LHCN-M2 (cell line): ENCODE results near the gene MS4A14. TPM values are rescaled to one million over a fixed set of nuclear protein-coding genes. Genes with fewer than 3 reads are reported as not detected.
"Not testable (repeated sequence)": the region's sequence is repeated elsewhere in the genome, so short reads cannot be mapped to it uniquely, and the experiment has no call there.

Source experiments
- DNase-seq: peaks from one replicate; pipeline ENCODE4 v3.0.0-alpha.2; 2012; ENCODE audit warnings: low read depth
- total RNA-seq: library from RNA; depleted of rRNA; stranded (reverse); fragments of >200 nt; gene quantifications from 2 replicates; pipeline ENCODE4 v1.2.3, GENCODE V29; 2014

The MS4A14 gene
- total RNA-seq, 1 experiment from 2014 or later = 0.11 TPM

GRCh38 chr11:60389279-60389910, 6.9 kb upstream of the MS4A14 start:
- no peak for DNase-seq

GRCh38 chr11:60390419-60390818, 5.8 kb upstream of the MS4A14 start:
- DNase-seq = no peak

GRCh38 chr11:60392361-60392760, 3.9 kb upstream of the MS4A14 start:
- DNase-seq = no peak

GRCh38 chr11:60393016-60393415, 3.2 kb upstream of the MS4A14 start:
- no peak for DNase-seq

GRCh38 chr11:60394666-60395380, 1.4 kb upstream of the MS4A14 start:
- DNase-seq = no peak

- no peak for DNase-seq
Measured at GRCh38 chr11:60396799-60397198, 540 bp downstream of the MS4A14 start.

- DNase-seq = no peak
Measured at GRCh38 chr11:60420015-60420414, 23.8 kb downstream of the MS4A14 start.

GRCh38 chr11:60422609-60423008, 26.4 kb downstream of the MS4A14 start:
- DNase-seq = no peak

- DNase-seq = peak; percentile 69
Measured at GRCh38 chr11:60428517-60428916, 32.3 kb downstream of the MS4A14 start.

- DNase-seq = no peak
Measured at GRCh38 chr11:60429272-60429671, 33.0 kb downstream of the MS4A14 start, which contains the start of gene MS4A5. TSS of gene MS4A5 (plus strand) at chr11:60429572. CDS start at chr11:60429675, 103 bp downstream.

- DNase-seq = no peak
Measured at GRCh38 chr11:60431251-60431650, 35.0 kb downstream of the MS4A14 start.

GRCh38 chr11:60433401-60433800, 37.1 kb downstream of the MS4A14 start:
- DNase-seq = no peak

GRCh38 chr11:60447070-60447469, 50.8 kb downstream of the MS4A14 start:
- no peak for DNase-seq

- no peak for DNase-seq
Measured at GRCh38 chr11:60447846-60448245, 51.6 kb downstream of the MS4A14 start.

GRCh38 chr11:60451185-60451584, 54.9 kb downstream of the MS4A14 start:
- not testable (repeated sequence) for DNase-seq

GRCh38 chr11:60454212-60454611, 58.0 kb downstream of the MS4A14 start:
- DNase-seq = no peak

GRCh38 chr11:60455531-60456042, 59.3 kb downstream of the MS4A14 start, which contains the start of gene MS4A1:
TSS of gene MS4A1 (plus strand) at chr11:60455847. CDS start at chr11:60462375, 6,528 bp downstream.
- no peak for DNase-seq

GRCh38 chr11:60457576-60457975, 61.3 kb downstream of the MS4A14 start:
- no peak for DNase-seq

GRCh38 chr11:60459345-60459744, 63.1 kb downstream of the MS4A14 start:
- no peak for DNase-seq
